ENCODE data around the gene NR2E1. TPM values are rescaled to one million over a fixed set of nuclear protein-coding genes. Genes with fewer than 3 reads are reported as not detected.

Gene NR2E1
- total and polyA plus RNA-seq, 2 of the 4 experiments (the other 2 are of a cell fraction) = not detected

DNA sequence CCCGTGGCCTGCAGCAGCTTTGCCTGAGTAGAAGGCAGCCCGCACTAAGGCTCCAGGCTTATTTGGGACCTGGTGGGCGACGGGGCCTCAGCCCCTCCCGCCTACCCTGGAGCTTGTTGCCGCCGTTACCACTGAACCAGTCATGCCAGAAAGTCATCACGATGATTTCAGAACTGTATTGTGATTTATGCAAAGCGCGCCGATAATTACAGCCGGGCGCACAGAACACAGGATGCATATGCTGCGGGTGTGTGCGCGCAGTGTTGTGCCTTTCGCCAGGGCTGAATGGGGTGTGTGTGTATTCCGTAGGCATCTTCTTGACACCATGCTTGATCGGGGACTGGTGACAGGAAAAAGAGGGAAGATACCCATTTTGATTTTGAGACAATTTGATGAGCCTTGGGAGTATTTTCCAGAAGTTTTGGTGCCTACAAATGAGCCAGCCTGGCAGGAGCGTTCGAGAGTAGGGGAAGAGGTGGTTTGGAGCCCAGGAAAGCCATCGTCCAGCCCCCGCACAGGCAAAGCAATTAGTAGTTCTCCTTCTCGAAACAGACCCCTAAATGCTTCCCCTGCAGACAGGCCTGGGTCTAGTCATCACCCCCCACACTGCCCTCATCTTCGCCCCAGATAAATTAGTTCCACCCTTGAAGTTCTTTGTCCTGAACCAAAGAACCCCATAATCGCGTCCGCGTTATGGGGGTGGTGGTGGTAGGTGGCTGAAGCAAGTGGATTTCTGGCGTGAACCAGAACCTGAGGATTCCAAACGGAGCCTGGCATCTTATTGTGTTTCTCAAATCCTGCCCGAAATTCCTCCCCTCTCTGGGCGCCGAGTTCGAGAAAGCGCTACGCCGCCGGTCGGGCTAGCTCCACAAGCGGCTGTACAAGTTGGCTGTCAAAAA, 1.9 kb upstream of the NR2E1 start:
- no peaks in the 10 kb centered on the region; the same call in 1 of the 2 replicates for H3K9me1 ChIP-seq (ENCODE audit: insufficient read depth, low read length)
- DNase-seq (no peak), ATAC-seq (ENCODE audit: low read depth) (no peak)
- H3K4me1 ChIP-seq (ENCODE audit: control insufficient read depth, insufficient read depth, low read length) = no peaks in the 10 kb centered on the region; the same call in 1 of the 2 replicates
- ChIA-PET POLR2A (ENCODE audit: unreplicated experiment) (interaction anchor here (0.5 kb wide), 1 partner anchor 924 kb away, joined by 3 read pairs; no protein-coding TSS in a partner anchor), CTCF (no interaction called here)
- H3K27me3 ChIP-seq (ENCODE audit: control insufficient read depth, insufficient read depth, low read length) = peaks cover 94% of the 10 kb centered on the region
- no peak overlapping the region for H2BK15ac ChIP-seq (ENCODE audit: low read depth, low read length)
- H2BK20ac ChIP-seq (ENCODE audit: low read depth, low read length) = no peak overlapping the region
- TF ChIP-seq CHD1 (IDR thresholded peaks at IDR 0.05; ENCODE audit: low read depth, low read length) = no peak
- TF ChIP-seq, protein P1, sequence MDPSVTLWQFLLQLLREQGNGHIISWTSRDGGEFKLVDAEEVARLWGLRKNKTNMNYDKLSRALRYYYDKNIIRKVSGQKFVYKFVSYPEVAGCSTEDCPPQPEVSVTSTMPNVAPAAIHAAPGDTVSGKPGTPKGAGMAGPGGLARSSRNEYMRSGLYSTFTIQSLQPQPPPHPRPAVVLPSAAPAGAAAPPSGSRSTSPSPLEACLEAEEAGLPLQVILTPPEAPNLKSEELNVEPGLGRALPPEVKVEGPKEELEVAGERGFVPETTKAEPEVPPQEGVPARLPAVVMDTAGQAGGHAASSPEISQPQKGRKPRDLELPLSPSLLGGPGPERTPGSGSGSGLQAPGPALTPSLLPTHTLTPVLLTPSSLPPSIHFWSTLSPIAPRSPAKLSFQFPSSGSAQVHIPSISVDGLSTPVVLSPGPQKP (IDR thresholded peaks at IDR 0.05; ENCODE audit: borderline replicate concordance, low read depth, low read length) = no peak
- no peak for TF ChIP-seq RAD21 (IDR thresholded peaks at IDR 0.05; ENCODE audit: low read length)
- no peak for TF ChIP-seq NFE2L2 (IDR thresholded peaks at IDR 0.05; ENCODE audit: low read depth, low read length)
- no peak for TF ChIP-seq RFX5 (IDR thresholded peaks at IDR 0.05; ENCODE audit: low read depth, low read length)
- TF ChIP-seq CEBPB (IDR thresholded peaks at IDR 0.05; ENCODE audit: low read depth, low read length) = no peak
- no peaks in the 10 kb centered on the region for H3K79me1 ChIP-seq (ENCODE audit: low read depth in 1 of 2, low read length in 2 of 2)
- H4K91ac ChIP-seq (ENCODE audit: insufficient read depth, low read depth, low read length) = no peak overlapping the region
- H3K4me3 ChIP-seq (ENCODE audit: insufficient read depth, low read depth, low read length) = no peak overlapping the region
- intact Hi-C loops (cut with micrococcal nuclease) = no loop called here
- no peak overlapping the region for H2BK5ac ChIP-seq (ENCODE audit: low read depth, low read length, poor library complexity, severe bottlenecking)
- H3K23ac ChIP-seq (ENCODE audit: low read depth, low read length) = no peak overlapping the region
- H2BK120ac ChIP-seq (ENCODE audit: low read depth, low read length) = no peak overlapping the region
- no TSS peak for BruUV-seq (replicated peaks)
- H3K18ac ChIP-seq (ENCODE audit: low read depth, low read length) = no peak overlapping the region
- no peaks in the 10 kb centered on the region for H3K36me3 ChIP-seq (ENCODE audit: control insufficient read depth, insufficient read depth, low read length)
- in situ Hi-C loops (cut with MboI; ENCODE audit: low sequenced_read_pairs) = no loop called here
- dilution Hi-C loops (cut with HindIII; ENCODE audit: low sequenced_read_pairs, unreplicated experiment) = no loop called here
- no peak overlapping the region for H3K56ac ChIP-seq (ENCODE audit: extremely low read depth, insufficient read depth, low read length)
- H4K5ac ChIP-seq (ENCODE audit: low read depth, low read length) = no peak overlapping the region
- no peak overlapping the region for H2AK9ac ChIP-seq (replicated peaks; ENCODE audit: low read depth, low read length, poor library complexity)
- no peak overlapping the region for H2AK5ac ChIP-seq (ENCODE audit: low read depth, low read length)
- H3K9ac ChIP-seq (ENCODE audit: low read depth, low read length) = no peak overlapping the region
- 2% methylated on average over 14 of the region's 41 CpGs; no CpG with 5 or more reads in 1 of the 2 experiments for WGBS, 2 experiments (ENCODE audit: extremely low coverage in 2 of 2, insufficient read length in 1 of 2)
- H3K4me2 ChIP-seq (ENCODE audit: low read depth, low read length) = no peak overlapping the region
- H4K20me1 ChIP-seq (ENCODE audit: insufficient read depth, low read length) = no peaks in the 10 kb centered on the region; the same call in none of the 2 replicates
- H3K27ac ChIP-seq (ENCODE audit: insufficient read depth, low read length) = no peak overlapping the region
- no peak overlapping the region for H3K14ac ChIP-seq (replicated peaks; ENCODE audit: low read depth, low read length)
- no peak overlapping the region for H3K4ac ChIP-seq (ENCODE audit: low read depth, low read length)
- H3K9me3 ChIP-seq (ENCODE audit: control insufficient read depth, insufficient read depth, low read length) = peaks cover 7% of the 10 kb centered on the region
- H2AFZ ChIP-seq (replicated peaks; ENCODE audit: low read length, poor library complexity) = no peak overlapping the region
- H4K8ac ChIP-seq (ENCODE audit: low read depth in 2 of 2, low read length in 2 of 2) = no peak overlapping the region

Data from IMR-90 (cell line).